Ishikawa (cell line): ENCODE results near the gene SLC17A4.
A peak's percentile ranks its signal among the peaks of the same experiment; 100 is the strongest.

Experiments
- CEBPB ChIP-seq: IDR thresholded peaks from 2 replicates; pipeline ENCODE4 v1.6.1; 2012
- CREB1 ChIP-seq: IDR thresholded peaks from 2 replicates; pipeline ENCODE4 v1.6.1; 2012; ENCODE audit warnings: low read depth
- EGR1 ChIP-seq: IDR thresholded peaks from 2 replicates; pipeline ENCODE4 v1.6.1; 2012
- EP300 ChIP-seq: IDR thresholded peaks from 2 replicates; pipeline ENCODE4 v1.6.1; 2012; ENCODE audit warnings: borderline replicate concordance
- FOXM1 ChIP-seq: IDR thresholded peaks from 2 replicates; pipeline ENCODE4 v1.6.1; 2012; ENCODE audit warnings: low read depth, borderline replicate concordance
- MAX ChIP-seq: IDR thresholded peaks from 2 replicates; pipeline ENCODE4 v1.6.1; 2012
- NFIC ChIP-seq: IDR thresholded peaks from 2 replicates; pipeline ENCODE4 v1.6.1; 2012
- RAD21 ChIP-seq: IDR thresholded peaks from 2 replicates; pipeline ENCODE4 v1.6.1; 2012; ENCODE audit warnings: low read depth
- REST ChIP-seq: IDR thresholded peaks from 2 replicates; pipeline ENCODE4 v1.6.1; 2012; ENCODE audit warnings: low read depth, mild to moderate bottlenecking
- TAF1 ChIP-seq: IDR thresholded peaks from 2 replicates; pipeline ENCODE4 v1.6.1; 2012; ENCODE audit warnings: low read depth, mild to moderate bottlenecking
- TCF12 ChIP-seq: IDR thresholded peaks from 2 replicates; pipeline ENCODE4 v1.6.1; 2012; ENCODE audit warnings: low read depth
- TEAD4 ChIP-seq: IDR thresholded peaks from 2 replicates; pipeline ENCODE4 v1.6.1; 2012
- USF1 ChIP-seq: IDR thresholded peaks from 2 replicates; pipeline ENCODE4 v1.6.1; 2012
- YY1 ChIP-seq: IDR thresholded peaks from 2 replicates; pipeline ENCODE4 v1.6.1; 2012; ENCODE audit warnings: low read depth
- ZBTB7A ChIP-seq: IDR thresholded peaks from 2 replicates; pipeline ENCODE4 v1.6.1; 2012; ENCODE audit warnings: low read depth

The SLC17A4 gene

GRCh38 chr6:25745836-25746235, 8.7 kb upstream of the SLC17A4 start:
- TF ChIP-seq REST (no peak), RAD21 (no peak), CEBPB (peak; percentile 44; the same call in 1 of the 2 replicates)

GRCh38 chr6:25746968-25747367, 7.6 kb upstream of the SLC17A4 start:
- TF ChIP-seq REST, result no peak
- no peak for TF ChIP-seq YY1
- no peak for TF ChIP-seq TAF1
- TF ChIP-seq EP300, result no peak
- TF ChIP-seq TEAD4, result no peak
- no peak for TF ChIP-seq USF1
- TF ChIP-seq NFIC, result no peak

- TF ChIP-seq FOXM1 (no peak), CEBPB (no peak), REST (no peak), ZBTB7A (no peak), NFIC (no peak), EGR1 (no peak)
These were observed 7.1 kb upstream of the SLC17A4 start for GRCh38 chr6:25747477-25747876.

GRCh38 chr6:25748049-25748448, 6.5 kb upstream of the SLC17A4 start:
- TF ChIP-seq REST (no peak), TEAD4 (no peak), USF1 (no peak), RAD21 (no peak), YY1 (no peak), TCF12 (no peak), EGR1 (no peak), ZBTB7A (no peak), MAX (no peak), TAF1 (no peak), NFIC (no peak)

GRCh38 chr6:25749837-25750236, 4.7 kb upstream of the SLC17A4 start:
- no peak for TF ChIP-seq EP300
- TF ChIP-seq CREB1, result no peak
- no peak for TF ChIP-seq CEBPB
- TF ChIP-seq REST, result no peak
- no peak for TF ChIP-seq EGR1
- TF ChIP-seq FOXM1, result no peak
- TF ChIP-seq TCF12, result no peak
- TF ChIP-seq TEAD4, result no peak
- no peak for TF ChIP-seq TAF1
- no peak for TF ChIP-seq NFIC
